SW480 (cell line): ENCODE results near the gene RSBN1L.
A peak's percentile ranks its signal among the peaks of the same experiment; 100 is the strongest.
"Not testable (repeated sequence)": the region's sequence is repeated elsewhere in the genome, so short reads cannot be mapped to it uniquely, and the experiment has no call there.

Experiments used
- DNase-seq: peaks from one replicate; pipeline ENCODE4 v3.0.0-alpha.2; 2016; ENCODE audit warnings: low spot score

RSBN1L gene

DNA sequence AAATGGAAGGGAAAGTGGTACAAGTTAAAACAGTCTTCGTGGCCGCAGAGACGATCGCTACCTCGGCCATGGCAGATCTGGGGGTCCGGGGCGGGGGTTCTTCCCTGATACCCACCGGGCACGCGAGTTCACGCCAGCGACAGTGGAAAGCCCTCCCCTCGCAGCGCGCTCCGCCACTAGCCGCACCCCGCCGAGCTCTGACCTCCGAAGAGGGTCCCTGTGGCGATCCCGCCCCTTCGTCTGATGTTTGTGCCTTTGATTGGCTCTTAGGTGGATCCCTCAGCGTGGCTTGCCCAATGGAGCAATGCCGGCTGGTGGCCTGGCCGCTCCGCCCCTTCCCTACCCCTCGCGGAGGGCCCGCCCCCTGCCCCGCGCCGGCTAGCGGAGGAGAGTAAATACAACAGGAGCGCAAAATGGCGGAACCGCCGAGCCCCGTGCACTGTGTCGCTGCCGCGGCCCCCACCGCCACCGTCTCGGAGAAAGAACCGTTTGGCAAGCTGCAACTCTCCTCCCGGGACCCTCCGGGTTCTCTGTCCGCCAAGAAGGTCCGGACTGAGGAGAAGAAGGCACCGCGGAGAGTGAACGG is at the start of gene RSBN1L:
RSBN1L (plus strand) TSS at position 403 of the 586 bp plus-strand sequence; CDS start at position 414, 11 bp downstream.
- peak; percentile 100 for DNase-seq

DNA sequence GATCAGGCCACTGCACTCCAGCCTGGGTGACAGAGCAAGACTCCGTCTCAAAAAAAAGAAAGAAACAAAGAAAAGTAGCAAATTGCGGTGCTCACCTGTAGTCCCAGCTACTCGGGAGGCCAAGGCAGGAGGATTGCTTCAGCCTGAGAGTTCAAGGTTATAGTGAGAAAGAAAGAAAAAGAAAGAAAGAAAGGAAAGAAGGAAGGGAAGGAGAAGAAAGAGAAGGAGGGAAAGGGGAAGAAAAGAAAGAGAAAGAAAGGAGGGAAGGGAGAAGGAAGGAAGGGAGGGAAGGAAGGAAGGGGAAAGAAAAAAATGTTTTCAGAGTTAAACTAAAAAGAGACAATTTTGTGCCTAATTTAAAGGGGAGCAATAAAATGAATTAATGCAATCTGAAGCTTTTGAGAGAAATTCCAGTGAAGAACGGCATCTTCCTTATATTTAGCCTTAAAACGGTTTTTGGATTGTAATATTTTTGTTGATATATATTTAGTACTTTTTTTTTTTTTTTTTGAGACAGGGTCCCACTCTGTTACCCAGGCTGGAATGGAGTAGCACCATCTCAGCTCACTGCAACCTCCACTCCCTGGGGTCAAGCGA is 47.4 kb upstream of the RSBN1L start:
- no peak for DNase-seq

DNA sequence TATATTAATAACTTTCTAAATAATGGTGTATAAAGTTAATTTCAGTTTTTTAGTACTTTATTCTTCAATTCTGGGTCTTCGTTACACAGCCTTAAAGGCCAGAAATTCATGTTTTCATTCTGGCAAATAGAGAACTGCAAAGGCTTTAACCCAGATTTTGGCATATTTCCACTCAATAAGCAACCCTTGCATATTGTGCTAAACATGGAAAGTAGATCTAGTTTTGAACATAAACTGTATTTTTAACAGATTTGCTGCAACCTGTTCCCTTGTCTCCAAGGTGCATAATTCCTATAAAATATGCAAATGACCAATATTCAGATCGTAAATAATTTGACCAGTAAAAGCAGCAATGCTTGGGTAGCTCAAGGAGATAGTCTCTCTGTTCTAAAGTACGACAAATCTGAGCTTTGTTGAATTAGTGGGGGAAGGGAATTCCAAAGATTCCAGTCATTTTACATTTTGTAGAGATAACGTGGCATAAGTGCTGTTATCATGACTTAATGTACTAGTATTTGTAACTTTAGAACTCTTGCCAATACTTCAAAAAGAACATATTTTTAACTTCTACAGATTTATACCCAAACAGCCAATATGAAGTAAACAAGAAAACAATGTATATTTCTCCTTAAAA is 46.4 kb upstream of the RSBN1L start:
- DNase-seq: no peak

DNA sequence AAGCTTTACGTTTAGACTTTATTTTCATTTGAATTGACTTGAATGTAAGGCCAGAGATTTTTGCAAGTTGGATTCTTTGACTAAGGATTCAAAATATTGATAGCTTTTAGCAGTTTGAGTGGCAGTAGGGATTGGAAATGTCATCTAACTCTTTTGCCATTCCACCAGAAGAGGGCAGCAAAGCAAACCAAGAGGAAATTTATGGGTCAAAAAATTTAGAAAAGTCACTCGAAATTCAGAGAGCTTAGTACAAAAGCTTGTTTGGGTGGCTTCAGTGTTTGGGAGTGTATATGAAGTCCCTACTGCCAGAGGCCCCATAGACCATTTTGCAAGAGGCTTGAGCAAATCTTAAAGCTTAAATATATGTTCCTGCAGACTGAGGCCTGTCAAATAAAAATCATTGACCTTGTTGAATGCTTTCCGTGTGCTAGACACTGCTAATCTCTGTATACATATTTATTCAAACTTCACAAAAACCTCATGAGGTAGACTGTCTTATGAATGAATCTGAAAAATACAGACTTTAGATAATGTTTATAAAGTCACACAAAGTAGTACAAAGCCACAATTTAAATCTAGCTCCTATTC is 44.6 kb upstream of the RSBN1L start:
- peak; percentile 48 for DNase-seq

DNA sequence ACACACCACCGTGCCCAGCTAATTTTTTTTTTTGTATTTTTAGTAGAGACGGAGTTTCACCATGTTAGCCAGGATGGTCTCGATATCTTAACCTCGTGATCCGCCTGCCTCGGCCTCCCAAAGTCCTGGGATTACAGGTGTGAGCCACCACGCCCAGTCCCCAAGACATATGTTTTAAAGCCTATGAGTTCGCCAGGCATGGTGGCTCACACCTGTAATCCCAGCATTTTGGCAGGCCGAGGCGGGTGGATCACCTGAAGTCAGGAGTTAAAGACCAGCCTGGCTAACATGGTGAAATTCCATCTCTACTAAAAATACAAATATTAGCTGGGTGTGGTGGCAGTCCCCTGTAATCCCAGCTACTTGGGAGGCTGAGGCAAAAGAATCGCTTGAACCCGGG is 43.4 kb upstream of the RSBN1L start:
- not testable (repeated sequence) for DNase-seq

DNA sequence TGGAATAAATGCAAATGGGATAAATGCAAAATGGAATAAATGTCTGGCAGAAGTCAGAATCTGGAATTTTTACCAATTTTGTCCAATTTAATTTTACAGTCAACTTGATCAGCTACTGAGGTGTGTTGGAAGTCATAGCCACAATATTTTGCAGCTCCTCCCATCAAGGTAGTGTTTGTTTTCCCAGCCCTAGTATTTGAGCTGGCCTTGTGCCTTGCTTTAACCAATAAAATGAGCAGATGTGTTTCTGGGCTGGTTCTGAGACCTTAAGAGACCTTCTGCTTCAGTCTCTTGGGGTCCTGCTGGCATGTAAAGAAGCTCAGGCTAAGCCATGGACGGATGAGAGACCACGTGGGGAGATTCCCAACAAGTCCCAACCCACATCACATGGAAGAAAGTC is 42.7 kb upstream of the RSBN1L start:
- DNase-seq: no peak

DNA sequence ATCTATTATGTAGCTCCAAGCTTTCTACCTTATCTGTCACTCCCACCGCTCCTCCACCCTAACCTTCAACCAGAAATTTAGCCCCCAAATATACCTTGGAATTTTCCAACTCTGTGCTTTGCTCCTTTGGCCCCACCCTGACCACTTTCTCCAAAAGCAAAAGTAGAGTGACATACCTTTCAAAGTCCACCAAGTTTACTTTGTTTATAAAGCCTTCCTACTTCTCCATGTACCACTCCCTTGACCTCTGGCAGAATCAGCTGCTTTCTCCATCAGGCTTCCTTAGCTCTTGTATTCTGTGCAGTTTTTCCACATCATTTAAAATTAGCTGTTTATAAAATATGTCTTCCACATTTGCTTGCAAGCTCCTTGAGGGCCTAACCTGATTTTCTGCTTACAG is 40.9 kb upstream of the RSBN1L start:
- no peak for DNase-seq

DNA sequence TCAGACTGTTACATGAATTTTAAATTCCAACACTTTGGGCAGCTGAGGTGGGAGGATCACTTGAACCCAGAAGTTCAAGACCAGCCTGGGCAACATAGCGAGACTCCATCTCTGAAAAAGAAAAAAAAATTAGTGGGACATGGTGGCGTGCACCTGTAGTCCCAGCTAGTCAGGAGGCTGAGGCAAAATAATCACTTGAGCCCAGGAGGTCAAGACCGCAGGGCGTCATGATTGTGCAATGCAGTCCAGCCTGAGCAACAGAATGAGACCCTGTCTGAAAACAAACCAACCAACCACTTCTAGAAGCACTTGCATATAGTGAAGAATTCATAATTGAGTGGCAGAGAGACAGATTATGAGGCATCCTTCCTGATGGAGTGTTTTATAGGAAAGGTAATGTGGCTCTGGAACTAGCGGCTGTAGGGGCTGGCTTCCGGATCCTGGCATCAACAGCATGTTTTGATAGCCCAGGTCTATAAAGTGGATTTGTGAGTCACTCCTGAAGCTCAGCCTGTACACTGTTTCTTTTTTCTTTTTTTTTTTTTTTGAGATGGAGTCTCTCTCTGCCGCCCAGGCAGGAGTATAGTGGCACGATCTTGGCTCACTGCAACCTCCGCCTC is 40.3 kb upstream of the RSBN1L start:
- no peak for DNase-seq

DNA sequence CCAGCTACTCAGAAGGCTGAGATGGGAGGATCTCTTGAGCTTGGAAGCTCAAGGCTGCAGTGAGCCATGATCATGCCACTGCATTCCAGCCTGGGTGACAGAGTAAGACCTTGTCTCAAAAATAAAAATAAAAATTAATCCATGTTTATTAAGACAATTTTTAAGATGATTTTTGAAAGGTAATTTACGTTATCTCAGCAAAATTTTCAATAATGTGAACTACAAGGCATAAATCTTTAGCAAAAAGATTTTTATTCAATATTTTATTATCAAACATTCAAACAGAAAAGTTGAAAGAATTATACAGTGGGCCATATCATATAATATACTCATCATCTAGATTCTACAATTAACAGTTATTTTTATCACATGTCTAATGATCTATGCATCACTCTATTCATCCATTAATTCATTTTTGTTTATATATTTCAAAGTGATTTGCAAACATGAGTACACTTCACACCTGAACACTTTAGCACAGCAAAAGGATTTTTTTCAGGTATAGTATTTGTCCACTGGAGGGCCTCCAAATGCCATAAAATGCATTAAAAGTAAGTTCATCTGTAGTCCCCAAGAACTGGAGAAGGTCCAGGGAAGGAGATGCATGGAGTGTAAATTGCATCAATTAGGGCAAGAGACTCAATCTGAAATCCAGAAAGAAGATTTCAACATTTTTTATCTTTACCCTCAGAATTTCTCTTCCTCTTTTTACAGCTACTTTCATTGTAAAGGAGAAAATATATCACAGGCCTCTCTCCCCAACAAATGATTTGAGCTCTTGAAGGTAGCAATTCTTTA is 38.6 kb upstream of the RSBN1L start:
- DNase-seq: peak; percentile 75

DNA sequence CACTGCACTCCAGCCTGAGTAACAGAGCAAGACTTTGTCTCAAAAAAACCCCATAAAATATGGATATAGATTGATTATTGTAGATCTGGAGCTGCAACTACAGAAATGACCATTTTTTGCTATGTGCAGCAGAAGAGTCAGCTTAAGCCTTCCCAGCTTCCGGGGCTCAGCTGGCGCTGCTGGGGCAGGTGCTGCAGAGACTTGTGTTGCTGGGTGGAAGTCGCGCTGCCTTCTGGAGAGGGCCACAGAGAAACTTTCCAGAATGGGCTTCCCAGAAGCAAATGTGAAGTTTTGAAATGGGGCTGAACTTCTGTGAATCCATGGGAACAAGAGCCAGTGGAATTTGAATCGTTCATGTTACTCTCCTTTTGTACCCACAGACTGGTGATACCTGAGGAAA is 37.3 kb upstream of the RSBN1L start:
- DNase-seq: no peak

DNA sequence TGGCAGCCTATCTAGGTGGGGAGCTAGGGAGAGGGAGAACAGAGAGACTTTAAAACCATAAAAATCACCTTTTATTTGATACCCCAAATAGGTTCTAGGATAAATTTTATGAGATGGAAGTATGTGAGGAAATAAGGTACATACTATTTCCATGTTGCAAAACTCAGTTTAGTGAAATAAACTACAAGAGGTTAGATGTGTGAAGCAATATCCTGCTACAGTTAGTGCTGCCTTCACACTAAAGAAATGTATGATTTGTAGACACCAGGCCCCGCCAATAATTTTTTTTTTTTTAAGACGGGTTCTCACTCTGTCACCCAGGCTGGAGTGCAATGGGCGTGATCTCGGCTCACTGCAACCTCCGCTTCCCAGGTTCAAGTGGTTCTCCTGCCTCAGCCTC is 34.4 kb upstream of the RSBN1L start:
- DNase-seq: no peak

DNA sequence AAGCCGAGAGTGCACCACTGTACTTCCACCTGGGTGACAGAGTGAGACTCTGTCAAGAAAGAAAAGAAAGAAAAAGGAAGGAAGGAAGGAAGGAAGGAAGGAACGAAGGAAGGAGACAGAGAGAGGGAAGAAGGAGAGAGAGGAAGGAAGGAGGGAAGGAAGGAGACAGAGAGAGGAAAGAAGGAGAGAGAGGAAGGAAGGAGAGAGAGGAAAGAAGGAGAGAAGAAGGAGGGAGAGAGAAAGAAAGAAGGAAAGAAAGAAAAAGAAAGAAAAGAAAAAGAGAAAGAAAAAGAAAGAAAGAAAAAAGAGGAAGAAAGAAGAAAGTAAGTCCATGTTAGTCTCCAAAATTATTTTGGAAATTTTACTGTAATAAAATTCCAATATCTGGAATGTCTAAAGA is 33.4 kb upstream of the RSBN1L start:
- no peak for DNase-seq

DNA sequence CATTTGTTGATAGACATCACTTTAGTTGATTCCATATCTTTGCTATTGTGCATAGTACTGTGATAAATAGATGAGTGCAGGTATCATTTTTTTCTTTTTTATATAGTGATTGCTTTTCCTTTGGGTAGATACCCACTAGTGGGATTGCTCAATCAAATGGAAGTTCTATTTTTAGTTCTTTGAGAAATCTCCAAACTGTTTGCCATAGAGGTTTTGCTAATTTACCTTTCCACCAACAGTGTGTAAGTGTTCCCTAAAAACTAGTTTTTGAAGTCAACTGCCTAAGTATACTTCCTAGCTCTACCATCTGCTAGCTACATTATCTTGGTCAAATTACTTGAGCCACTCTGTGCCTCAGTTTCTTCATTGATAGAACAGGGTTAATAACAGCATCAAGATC is 31.5 kb upstream of the RSBN1L start:
- DNase-seq: no peak

DNA sequence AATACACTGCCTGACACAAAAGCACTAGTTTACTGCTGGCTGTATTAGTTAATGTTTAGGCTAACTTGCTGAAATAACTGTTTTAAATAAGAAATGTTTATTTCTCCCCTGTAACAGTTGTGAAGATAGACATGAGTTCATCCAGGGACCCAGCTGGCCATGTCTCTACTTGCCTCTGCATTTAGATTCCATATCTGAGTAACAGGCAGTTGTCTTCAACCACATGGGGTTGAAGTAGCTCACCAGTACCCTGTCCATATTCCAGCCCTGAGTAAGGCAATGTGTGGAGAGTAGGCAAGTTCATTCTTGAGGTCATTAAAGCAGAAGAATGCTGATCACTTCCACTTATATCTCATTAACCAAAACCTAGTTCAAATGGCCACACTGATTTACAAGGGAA is 31.1 kb upstream of the RSBN1L start:
- no peak for DNase-seq

DNA sequence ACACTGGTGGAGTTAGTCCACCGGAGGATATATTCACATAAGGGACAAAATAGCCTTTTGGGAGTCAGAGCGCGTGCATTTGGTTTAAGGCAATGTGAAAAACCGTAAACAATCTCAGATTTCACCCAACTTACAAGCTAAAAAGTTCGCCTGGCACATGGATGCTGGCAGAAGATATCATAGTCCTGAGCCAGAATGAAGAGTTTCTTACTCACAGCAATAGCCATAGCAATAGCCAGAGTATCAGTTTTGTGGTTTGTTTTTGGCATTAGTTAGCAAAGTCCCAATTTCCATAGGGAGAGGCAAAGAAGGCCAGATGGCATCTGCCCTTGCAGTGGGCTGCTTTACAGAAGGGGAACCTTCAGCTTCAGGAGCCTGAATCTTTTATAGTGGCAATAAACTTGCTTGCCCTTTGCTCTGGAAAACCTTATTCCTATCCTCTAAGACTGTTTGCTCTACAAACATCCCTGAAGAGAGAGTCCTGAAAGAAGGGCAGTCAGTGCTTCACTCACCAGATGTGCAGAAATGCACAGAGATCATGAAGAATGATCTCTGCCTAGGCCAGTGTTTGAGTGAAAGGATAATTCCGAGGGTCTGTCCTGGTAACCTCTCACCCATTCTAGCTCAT is 28.7 kb upstream of the RSBN1L start:
- no peak for DNase-seq

DNA sequence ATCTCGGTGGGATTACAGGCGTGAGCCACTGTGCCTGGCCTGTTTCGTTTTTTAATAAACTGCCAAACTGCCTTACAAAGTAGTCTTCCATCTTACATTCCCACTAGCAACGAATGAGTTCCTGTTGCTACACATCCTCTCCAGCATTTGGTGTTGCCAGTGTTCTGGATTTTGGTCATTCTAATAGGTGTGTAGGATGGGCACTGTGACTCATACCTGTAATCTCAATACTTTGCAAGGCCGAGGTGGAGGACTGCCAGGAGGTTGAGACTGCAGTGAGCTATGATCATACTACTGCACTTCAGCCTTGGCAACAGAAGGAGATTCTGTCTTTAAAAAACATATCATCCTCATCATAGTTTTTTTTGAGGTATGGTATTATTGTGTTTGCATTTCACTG is 21.4 kb upstream of the RSBN1L start:
- peak; percentile 73 for DNase-seq

DNA sequence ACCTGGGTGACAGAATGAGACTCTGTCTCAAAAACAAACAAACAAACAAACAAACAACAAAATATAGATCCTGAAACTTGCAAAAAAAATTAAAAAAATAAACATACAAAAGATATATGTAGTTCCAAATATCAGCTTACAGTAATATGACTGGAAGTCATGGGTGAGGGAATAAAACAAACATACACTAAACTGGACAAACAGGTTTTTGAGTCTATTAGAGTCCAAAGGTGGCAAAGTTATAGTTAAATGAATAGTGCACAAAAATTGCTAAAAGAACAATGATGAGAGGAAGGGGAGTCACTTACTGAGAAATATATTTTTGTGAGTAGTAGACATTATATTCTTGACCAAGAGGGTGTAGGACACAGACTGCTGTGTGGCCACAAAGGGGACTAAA is 16.7 kb upstream of the RSBN1L start:
- no peak for DNase-seq

DNA sequence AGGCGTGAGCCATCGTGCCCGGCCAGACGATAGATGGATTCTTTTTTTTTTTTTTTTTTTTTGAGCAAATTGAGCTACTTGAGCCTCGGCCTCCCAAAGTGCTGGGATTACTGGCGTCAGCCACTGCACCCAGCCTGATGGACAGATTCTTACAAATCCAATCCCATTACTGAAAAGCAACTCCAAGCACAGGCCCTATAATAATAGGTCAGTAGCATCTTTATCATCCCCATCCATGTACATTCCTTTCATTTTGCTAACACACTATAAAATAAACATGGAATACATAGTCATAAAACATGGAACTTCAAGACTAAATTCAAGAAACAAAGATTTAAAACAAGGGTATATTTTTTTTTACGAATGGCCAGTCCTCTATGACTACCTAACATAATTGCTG is 16.0 kb upstream of the RSBN1L start:
- no peak for DNase-seq

DNA sequence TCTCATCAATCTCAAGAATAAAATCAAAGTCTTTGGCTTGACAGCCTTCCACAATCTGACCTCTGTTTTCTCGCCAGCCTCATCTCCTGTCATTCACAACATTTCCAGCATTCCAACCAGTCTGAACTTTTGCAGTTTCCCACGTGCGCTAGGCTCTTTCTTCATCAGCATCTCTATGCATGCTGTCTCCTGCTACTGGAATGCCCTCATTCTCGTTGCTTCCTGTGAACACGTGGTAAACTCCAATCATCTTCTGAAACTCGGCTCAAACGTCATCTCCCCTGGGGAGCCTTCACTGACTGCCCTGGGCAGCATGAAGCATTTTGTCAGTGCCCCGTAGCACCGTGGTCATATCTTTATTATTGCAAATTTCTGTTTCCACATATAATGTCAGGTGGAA is 12.2 kb upstream of the RSBN1L start:
- DNase-seq: no peak

DNA sequence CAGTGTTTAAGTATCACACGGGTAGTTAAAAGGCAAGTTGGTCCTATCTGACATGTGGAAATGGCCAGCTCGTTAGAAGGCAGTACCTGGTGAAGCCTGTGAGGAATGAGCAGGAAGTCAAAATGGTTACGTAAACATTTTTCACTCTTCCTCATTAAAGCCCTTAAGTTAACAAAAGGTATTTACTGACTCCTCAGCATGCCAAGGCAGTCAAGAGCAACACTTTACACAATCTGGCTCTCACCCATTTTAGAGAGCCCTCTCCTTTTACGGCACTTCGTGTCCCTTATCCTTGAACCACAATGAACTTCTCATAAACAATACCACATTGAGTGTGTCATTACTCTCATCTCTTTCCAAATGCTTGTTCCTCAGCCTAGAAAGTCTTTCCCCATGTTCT is 11.0 kb upstream of the RSBN1L start:
- DNase-seq: no peak

DNA sequence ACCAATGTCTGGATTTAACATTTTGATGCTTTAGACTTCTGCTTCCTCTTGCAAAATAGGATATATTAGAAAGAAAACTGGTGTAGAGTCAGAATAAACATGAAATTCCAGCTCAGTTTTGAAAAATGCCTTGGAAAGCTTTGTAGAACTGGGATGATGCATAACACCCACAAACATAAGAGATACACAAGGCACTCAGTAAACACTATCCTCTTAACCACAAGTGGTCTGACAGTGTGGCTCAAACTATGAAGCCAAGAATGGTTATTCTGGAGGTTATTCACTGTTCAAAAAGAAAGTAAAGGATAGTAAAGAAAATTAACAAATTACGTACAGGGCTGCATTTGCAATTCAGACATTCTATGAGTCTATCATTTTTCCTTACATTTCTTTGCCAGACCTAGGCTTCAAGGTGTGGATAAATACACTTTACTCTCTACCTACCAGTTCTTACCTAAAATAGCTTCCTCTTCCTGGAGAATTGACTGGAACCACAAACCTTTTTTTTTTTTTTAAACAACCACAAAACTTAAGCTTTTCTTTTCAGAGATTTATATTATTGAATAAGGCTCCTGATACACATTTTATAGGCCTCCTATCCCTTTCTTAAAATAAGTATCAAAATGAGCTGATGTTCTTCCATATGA is 9.0 kb upstream of the RSBN1L start:
- no peak for DNase-seq
